ENCODE measurements around the gene GFER.

The GFER gene

DNA sequence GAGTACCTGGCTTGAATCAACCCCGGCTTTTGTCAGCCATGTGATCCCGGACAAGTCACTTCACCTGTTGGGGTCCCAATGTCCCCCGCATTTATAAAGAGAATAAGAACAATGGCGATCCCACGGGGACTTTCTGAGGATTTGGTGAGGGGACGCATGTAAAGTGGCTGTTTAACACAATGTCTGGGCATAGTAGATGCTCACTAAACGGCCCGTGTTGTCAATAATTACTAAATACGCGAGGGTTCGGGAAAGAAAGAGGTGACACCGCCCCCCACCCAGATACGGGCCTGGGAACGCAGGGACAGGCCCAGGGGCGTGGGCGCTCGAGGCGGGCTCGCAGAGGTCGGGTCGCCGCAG is 7.6 kb downstream of the GFER start:
- DNase-seq = no peak

DNA sequence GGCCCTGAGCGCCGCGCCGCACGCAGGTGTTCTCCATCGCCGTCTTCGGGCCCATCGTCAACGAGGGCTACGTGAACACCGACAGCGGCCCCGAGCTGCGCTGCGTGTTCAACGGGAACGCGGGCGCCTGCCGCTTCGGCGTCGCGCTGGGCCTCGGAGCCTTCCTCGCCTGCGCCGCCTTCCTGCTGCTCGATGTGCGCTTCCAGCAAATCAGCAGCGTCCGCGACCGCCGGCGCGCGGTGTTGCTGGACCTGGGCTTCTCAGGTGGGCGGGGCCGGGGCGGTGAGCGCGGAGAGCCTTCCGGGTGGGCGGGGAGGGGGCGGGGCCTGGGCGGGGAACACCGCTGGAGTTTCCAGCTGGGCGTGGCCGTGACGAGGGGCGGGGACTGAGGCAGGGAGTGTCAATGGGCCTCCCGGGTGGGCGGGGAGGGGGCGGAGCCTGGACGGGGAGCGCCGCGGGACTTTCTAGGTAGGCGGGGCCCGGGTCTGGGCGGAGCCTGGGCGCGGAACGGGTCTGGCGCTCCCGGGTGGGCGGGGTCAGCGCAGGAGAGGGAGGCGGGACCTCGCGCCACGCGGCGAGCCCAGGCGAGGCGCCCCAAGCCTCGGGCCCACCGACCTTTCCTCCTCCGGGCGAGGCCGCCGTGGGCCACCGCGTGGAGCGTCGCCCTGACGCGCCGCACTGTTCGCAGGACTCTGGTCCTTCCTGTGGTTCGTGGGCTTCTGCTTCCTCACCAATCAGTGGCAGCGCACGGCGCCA is 8.1 kb downstream of the GFER start:
- DNase-seq = peak; percentile 96

DNA sequence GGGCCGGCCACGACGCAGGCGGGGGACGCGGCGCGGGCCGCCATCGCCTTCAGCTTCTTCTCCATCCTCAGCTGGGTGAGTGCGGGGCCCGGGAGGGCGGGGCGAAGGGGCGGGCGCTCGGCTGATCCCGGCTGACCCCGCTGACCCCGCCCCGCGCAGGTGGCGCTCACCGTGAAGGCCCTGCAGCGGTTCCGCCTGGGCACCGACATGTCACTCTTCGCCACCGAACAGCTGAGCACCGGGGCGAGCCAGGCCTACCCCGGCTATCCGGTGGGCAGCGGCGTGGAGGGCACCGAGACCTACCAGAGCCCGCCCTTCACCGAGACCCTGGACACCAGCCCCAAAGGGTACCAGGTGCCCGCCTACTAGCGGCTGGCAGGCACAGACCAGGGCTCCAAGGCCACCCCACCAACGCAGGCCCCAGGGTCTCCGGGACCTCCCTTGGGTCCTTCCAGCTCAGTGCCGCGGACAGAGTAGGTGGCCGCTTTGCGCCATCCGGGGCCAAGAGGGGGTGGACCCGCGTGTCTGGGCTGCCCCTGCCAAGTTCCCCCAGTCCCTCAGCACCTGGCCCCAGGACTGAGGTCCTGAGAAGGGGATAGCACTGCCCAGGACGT is 8.8 kb downstream of the GFER start:
- no peak for DNase-seq

DNA sequence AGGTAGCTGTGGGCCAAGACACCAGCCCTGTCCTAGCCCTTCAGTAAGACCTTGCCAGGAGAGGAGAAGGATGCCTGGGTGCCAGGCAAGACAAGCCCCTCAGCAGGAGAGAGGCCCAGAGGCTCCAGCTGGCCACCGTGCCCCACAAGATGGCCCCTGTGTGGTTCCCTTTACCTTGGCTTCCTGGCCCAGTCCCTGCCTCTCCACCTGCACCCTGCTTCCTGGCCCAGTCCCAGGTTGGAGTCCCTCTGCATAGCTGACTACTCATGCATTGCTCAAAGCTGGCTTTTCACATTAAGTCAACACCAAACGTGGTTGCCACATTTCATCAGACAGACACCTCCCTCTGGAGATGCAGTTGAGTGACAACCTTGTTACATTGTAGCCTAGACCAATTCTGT is 9.7 kb downstream of the GFER start:
- peak; percentile 81 for DNase-seq

DNA sequence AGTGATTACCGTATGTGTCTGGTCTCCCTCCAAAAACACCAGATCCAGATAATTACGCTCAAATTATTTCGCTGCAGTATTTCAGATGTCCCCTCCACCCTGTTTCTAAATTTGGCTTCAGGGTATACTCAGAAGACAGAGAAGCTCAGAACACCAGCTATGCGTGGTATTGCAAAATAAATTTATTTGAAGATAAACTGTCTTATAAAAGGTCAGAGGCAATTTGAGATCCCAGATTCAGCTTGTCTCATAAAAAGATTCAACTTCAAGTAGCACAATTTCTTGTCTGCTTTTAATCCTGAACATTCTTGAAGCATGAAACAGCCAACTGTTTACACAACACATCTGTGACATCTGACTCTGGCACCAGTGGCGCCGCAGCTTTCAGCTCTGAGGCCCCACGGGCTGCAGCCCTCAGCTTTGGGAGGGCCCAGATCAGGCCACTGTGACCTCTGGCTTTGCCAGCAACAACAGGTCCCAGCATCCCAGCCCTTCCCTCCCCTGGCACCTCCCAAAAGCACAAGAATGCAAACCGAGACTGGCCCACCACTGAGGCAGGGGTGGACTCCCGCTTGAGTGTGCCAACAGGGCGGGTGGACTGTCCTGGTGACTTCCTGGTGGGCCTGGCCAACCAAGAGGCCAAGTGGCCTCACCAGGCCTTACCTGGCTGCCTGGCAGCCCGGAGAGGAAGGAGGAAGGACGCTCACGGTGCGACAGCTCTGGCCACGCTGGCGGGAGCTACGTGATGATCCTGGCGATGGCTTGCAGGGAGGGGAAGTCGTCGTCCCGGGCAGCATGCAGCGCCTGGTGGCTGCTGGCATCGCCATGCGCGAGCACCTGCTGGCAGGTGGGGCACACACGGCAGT is 13.7 kb downstream of the GFER start:
- DNase-seq = no peak

GRCh38 chr16:1998360-1998835 is 14.4 kb downstream of the GFER start:
- no peak for DNase-seq

DNA sequence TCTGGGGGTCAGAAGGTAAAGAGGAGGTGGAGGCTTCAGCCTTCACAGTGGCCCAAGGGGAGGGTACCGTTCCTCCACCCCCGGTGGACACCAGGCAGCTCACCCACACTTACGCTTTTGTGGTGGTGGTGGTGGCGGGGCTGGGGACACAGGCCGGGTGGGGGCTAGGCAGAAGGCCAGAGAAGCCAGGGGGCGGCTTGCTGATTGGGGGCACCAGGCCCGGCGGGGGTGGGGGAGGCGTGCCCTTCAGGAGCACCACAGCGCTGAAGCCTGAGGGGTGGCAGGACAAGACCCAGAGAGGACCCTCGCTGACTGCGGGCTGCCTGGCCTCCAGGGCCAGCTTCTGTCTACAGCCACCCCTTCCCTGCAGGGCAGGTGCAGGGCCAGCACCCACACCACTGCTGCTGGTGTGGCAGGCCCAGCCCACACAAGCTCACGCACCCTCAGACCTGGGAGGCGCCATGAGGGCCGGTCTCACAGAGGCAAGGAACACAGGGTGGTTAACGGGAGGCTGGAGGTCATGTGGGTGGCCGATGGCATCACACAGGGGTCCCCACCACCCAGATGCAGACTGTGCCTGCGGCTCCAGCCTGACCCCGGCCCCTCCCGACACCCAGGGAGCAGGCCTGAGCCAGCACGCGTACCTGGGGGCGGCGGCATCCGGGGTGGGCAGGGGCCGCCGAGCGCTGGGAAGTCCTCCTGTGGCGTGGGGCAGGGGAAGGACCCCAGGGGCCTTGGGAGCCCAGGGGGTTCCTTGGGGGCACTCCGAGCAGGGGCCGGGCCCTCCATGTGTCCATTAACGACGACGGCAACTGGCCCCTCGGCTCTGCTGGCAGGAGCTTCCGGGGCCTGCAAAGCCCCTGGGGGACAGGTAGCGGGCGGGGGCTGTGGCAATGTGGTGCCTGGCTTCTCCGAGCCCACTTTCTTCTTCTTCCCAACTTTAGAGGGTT is 15.1 kb downstream of the GFER start:
- DNase-seq = no peak

DNA sequence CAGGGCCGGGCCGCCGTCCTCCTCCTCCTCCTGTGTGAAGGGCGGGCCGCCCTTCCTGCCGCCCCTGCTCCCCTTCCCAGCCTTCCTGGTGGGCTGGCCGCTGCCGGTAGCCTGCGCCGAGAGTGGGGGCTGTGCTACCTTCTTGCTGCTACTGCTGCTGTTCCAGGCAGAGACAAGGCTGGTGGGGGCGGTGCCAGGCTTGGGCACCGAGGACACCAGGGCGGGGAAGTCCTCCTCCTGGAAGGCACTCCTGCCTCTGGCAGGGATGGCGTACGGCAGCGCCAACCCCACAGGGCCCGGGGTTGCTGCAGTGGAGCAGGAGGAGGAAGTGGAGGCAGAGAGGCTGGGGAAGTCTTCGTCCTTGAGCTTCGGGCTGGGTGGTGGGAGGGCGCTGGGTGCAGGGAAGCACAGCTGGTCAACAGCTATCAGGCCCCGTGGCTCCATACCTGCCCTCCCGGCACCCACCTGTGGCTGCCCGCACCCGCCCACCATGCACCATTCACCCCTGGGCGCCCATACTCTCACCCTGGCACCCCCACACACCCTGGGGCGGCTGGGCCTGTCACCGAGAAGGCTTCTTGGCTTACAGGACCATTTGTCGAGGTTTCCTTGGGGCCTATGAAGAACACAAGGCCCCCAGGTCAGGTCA is 16.0 kb downstream of the GFER start:
- DNase-seq = no peak

DNA sequence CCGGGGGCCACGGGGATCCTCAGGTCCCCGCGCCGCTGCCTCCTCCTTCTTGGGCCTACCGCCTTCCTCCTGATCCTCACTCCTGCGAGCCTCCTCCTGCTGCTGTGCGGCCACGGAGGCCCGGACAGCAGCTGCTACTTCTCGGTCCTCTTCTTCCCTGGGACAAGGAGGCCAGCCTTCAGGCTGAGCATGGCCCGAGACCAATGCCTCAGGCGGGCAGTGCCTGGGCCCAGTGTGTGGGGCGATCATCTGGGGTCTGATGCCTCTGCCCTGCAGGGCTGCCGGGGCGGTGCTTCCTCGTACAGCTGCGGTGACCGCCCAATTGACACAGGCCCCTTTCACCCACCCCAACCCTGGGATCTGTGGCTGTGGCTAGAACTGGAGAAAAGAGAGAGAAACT is 17.0 kb downstream of the GFER start:
- DNase-seq = no peak

DNA sequence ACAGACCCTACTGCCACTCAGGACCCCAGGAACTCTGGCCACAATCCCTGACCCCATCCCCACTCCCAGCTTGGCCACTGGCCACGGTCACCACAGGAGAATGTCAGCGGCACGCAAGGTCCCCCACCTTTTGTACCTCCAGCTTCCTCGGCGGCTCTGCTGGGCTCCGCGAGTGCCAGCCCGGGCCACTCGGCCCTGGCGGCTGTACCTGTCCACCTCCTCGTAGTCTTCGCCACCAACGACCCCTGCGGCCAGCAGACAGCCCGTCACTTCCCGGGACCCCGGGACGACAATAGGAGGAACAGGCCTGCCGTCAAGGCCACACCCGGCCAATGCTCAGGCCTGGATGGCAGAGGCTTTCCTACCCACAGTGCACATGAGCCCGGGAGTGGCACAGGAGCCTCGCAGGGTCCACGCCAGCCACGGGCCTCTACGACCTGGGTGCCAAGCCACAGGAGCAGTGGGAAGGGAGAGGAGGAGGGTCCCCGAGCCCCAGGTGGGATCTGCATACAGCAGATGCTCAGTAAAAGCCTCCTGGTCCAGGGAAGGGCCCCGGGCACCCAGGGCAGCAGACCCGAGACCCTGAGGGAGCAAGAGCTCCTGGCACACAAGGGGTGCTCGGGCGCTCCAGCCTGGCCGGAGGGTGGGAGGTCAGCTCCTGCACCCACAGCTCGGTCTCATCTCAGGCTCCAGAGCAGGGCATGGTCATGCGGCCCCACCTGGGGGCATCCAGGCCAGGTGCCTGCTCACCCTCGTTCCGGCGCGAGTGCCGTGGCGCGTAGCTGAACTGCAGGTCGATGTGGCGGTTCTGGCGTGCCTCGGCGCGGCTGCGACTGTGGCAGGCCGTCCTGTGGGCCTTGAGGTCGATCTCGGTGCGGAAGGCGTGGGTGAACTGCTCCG is 17.7 kb downstream of the GFER start:
- no peak for DNase-seq

DNA sequence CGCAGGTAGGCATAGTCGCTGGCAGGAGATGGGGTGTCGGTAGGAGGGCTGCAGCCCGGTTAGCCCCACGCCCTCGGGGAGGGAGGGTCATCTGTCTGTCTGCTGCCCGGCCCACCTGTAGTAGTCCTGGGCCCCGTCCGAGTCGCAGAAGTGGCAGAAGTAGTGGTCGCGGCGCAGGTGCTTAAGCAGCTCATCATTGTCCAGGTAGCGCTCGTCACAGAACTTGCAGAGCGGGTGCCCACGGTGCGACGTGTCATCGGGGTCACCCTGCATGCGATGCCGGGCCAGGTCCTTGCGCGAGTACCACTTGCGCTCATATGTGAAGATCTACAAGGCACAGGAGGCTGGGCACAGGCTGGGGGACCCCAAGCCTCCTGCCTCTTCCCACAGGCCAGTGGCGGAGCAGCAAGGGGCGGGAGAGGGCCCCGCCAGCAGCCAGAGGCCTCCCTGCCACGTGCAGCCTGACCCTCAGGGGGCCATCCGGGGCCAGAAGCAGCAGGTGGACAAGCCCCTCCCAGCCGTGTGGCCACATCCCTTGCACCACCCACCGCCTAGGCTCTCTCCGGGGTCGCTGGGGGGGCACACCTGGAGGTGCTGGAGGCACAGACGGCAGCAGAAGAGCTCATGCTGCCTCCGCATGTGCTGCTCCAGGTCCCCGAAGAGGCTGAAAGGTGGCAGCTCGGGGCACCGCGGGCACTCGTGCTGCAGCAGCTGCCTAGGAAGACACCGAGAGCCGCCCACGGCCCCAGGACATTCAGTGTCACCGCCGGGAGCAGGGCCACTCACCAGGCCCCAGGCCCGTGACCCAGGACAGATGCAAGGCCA is 18.6 kb downstream of the GFER start:
- no peak for DNase-seq

- DNase-seq = no peak
Measured at GRCh38 chr16:2003231-2003826, 19.3 kb downstream of the GFER start.

DNA sequence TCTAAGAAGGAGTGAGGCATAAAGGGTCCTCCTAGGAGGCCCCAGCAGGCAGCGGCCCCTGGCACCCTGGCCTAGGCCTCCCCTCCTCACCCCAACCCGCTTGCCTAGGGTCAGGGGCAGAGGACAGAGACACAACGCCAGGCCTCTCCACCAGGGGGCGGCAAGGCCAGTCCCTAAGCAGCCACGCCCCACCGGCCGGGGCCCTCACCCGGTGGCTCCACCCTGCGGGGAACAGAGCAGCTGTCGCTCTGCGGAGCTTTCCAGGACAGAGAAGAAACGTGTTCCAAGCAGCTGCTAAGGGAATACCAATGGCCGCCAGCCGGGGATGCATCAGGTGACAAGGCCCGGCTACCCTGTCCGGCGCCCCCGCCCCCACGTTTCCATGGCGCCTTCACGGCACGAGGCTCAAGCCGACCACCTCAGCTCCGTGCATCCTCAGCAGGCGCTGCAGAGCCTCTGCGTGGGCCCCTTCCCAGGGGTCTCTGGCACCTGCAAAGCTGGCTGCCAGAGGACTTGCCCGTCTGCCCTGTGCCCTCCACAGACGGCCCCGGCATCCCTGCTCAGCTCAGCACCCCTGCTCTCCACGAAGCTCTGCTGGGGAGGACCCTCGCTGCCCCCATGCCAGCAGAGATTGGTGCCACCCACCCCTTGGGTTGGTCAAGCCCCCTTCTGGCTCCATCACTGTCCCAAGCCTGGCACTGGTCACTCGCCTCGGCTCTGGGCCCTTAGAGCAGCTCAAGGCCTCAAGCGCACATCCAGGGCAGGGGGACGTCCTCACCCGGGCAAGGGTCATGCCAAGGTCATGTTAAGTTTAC is 20.0 kb downstream of the GFER start:
- DNase-seq = peak; percentile 97

- peak; percentile 45 for DNase-seq
Measured at GRCh38 chr16:2004795-2005517, 21.0 kb downstream of the GFER start.

DNA sequence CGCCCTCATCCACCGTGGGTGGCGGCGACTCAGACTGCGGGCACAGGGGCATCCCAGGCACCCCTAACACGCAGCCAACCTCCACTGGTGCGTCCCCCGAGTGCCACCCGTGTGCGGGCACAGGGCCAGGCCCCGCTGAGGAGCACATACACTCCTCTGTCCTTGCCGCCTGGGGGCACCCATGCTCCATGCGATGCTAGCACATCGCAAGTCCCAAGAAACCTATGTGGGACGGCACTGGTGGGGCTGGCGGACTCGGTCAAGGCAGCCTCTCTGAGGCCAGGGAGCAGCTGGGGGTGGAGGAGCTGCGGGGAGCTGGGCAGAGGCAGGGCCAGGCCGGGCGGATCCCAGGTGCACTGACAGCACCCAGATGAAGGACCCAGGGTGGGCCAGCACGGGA is 21.7 kb downstream of the GFER start:
- DNase-seq = no peak

DNA sequence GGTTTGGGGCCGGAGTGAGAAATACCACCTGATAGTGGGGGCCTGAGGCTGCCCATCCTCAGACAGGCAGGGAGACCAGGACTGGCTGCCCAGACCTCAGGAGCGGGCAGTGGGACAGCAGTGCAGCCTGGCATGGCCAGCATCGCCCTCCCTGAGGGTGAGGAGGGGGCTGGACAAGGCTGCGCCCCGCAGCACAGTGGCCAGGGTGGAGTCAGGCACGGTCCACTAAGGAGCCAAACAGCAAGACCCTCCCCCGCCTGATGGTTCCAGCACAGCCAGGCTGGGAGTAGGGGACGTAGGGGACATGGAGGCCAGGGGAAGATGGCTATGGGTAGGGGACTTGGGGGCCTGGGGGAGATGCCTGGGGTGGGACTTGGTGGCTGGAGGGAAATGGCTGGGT is 22.3 kb downstream of the GFER start:
- no peak for DNase-seq

- DNase-seq = peak; percentile 25
Measured at GRCh38 chr16:2007081-2007836, 23.3 kb downstream of the GFER start.
